Fibroblast of villous mesenchyme (primary cell): ENCODE data around the gene TTC9B. TPM values are rescaled to one million over a fixed set of nuclear protein-coding genes. Genes with fewer than 3 reads are reported as not detected.

Experiments used
- DNase-seq: peaks from one replicate; pipeline ENCODE4 v3.0.0-alpha.2; 2010; ENCODE audit warnings: low read depth
- H3K4me3 ChIP-seq: 2 replicates; pipeline ENCODE4 v1.5.1; 2011; ENCODE audit warnings: low read depth, mild to moderate bottlenecking, low read length
- CTCF ChIP-seq: IDR thresholded peaks from 2 replicates; pipeline ENCODE4 v1.5.1; 2012; ENCODE audit warnings: low read depth, mild to moderate bottlenecking, low read length; ENCODE audit not compliant: insufficient read depth
- total RNA-seq: library from RNA; depleted of rRNA; stranded (reverse); fragments of >200 nt; gene quantifications from 2 replicates; pipeline ENCODE4 v1.2.3, GENCODE V29; 2012

The TTC9B gene
- total RNA-seq, 1 donor = not detected

- no peak overlapping the region for H3K4me3 ChIP-seq
- no peak for TF ChIP-seq CTCF
- no peak for DNase-seq
Measured at GRCh38 chr19:40204381-40204780, 13.8 kb downstream of the TTC9B start.

- no peak overlapping the region for H3K4me3 ChIP-seq
- no peak for TF ChIP-seq CTCF
- DNase-seq = no peak
Measured at GRCh38 chr19:40200341-40201099, 17.7 kb downstream of the TTC9B start.

- no peak overlapping the region for H3K4me3 ChIP-seq
- TF ChIP-seq CTCF = no peak
- DNase-seq = no peak
Measured at GRCh38 chr19:40198272-40198990, 19.8 kb downstream of the TTC9B start.

- no peak for TF ChIP-seq CTCF
- DNase-seq = no peak
- H3K4me3 ChIP-seq = no peak overlapping the region
Measured at GRCh38 chr19:40193587-40193849, 24.7 kb downstream of the TTC9B start.

GRCh38 chr19:40192758-40193586, 25.2 kb downstream of the TTC9B start:
- DNase-seq = no peak
- H3K4me3 ChIP-seq = no peak overlapping the region
- TF ChIP-seq CTCF = no peak

GRCh38 chr19:40191836-40192646, 26.1 kb downstream of the TTC9B start:
- no peak for TF ChIP-seq CTCF
- peak; percentile 9 for DNase-seq
- H3K4me3 ChIP-seq = peak overlapping the region; percentile 87
